Glomerular endothelial cell (primary cell): ENCODE data around the gene FAM107B. TPM values are rescaled to one million over a fixed set of nuclear protein-coding genes. Genes with fewer than 3 reads are reported as not detected.
"Not testable (repeated sequence)": the region's sequence is repeated elsewhere in the genome, so short reads cannot be mapped to it uniquely, and the experiment has no call there.

Experiments
- DNase-seq: peaks from one replicate; pipeline ENCODE4 v3.0.0-alpha.2; 2011; ENCODE audit warnings: low read depth, low spot score; ENCODE audit errors: extremely low read depth
- total RNA-seq: library from RNA; depleted of rRNA; stranded (reverse); fragments of >200 nt; gene quantifications from 2 replicates; pipeline ENCODE4 v1.2.3, GENCODE V29; 2015

FAM107B gene
- total RNA-seq, 1 donor from 2014 or later = 81.1 TPM

DNA sequence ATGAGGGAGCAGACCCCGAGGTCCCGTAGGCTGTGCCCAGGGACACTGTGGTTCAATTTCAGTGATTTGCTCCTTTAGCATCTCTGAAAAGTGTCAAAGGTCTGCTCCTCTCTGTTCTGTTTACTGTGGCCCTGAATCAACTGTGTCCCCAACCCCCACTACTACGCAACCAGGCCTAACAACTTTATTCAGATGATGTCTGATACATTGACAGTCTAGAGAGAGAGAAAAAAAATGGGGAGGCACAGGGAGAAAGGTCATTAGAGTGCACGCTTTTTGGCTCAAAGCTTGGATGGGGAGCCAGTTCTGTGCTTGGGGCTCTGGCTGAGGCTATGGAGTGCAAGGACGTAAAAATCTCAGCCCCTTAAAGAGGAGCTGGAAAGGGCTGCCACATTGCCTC, 77.9 kb downstream of the FAM107B start:
- DNase-seq = no peak

DNA sequence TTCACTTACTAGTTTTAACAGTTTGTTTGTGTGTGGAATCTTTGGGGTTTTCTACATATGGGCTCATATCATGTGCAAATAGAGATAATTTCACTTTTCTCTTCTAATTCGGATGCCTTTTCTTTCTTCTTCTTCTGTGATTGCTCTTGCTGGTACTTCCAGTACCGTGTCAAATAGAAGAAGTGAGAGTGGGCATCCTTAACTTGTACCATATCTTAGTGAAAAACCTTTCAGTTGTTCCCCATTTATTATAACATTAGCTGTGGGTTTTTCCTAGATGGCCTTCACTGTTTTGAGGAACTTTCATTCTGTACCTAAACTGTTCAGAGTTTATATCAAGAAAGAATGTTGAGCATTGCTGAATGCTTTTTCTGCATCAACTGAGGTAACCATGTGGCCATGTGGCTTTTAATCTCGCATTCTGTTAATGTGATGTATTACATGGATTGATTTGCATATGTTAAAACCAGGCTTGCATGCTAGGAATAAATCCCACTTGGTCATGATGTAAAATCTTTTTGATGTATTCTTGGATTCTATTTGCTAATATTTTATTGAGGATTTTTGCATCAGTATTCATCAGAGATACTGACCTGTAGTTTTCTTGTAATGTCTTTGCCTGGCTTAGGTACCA, 78.7 kb downstream of the FAM107B start:
- DNase-seq = no peak

DNA sequence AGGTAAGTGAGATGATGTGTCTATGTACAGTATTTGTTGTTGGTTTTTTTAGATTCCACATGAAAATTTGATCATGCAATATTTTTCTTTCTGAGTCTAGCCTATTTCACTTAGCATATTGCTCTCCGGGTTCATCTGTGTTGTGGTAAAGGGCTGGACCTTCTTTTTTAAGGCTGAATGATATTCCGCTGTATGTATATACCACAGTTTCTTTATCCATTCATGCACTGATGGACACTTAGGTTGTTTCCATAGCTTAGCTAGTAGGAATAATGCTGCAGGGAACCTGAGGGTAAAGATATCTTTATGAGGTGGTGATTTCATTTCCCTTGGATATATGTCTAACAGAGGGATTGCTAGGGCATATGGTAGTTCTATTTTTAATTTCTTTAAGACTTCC, 80.8 kb downstream of the FAM107B start:
- DNase-seq = no peak

DNA sequence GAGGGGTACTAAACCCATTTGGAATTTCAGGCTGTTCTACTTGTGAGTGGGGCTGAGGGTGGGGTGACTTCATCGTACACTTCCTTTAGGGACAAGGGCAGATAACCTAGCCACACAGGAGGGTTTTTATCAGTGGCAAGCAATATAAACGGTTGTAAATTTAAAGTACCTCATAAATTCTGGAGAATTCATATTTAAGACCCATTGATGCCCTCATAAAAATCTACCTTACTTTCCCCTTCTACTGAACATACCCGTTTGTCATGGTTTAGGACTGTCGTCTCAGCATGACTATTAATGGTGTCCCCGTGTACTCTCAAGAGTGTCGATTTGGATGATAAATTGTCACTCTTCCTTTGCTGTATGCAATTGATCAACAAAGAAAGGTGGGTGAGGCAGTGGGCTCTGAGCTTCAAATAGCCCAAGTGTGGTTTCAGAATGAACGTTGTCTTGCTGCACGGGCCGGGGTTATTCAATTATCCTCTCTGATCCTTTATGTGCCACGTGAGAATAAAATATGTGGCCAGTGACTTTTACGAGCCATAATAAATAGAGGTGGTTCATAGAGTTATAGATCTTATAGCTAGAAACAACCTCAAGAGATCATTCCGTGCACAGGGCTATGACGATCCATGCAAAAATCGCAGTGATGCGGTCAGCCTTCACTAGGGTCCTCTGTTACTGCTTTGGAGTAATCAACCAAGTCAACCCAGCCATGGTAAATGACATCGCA, 82.2 kb downstream of the FAM107B start:
- DNase-seq = no peak

DNA sequence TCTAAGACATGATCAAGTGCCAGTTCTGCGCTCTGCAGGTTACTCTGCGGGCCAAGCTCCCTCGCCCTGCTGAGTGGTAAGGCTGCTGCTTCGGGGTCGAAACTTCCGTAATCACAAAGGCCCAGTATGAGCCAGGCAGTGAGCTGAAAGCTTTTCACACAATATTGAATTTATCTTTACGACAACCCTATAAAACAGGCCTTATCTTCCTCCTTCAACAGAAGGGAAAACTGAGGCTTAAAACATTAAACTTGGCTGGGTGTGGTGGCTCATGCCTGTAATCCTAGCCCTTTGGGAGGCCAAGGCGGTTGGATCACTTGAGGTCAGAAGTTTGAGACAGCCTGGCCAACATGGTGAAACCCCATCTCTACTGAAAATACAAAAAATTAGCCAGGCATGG, 83.3 kb downstream of the FAM107B start:
- no peak for DNase-seq

DNA sequence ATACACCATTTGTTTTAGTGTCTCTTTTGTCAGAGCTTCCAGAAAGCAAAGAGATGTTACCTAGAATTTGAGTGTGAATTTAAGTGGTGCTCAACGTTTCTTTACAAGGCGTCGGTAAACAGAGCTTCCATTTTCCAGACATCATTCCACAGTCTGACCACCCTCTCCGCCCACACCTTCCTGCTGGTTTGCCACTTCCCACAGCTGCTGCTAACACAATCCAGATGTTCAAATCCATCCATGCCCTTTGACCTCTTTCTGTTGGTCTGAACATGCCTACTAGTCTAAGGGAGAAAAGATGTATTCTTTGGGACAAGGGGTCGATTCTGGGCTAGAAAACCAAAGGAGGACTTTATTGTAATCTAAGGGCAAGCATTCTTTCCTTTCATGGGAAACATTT, 86.1 kb downstream of the FAM107B start:
- DNase-seq = no peak

DNA sequence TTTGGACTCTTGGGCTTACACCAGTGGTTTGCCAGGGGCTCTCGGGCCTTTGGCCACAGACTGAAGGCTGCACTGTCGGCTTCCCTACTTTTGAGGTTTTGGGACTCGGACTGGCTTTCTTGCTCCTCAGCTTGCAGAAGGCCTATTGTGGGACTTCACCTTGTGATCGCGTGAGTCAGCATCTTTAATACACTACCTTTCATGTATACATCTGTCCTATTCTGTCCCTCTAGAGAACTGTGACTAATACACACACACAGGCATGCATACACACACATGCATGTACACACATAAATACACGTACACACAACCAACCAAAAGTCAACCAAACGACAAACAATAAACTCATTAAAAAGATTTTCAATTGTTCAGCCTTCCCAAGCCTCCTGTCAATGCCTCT, 86.5 kb downstream of the FAM107B start:
- not testable (repeated sequence) for DNase-seq

DNA sequence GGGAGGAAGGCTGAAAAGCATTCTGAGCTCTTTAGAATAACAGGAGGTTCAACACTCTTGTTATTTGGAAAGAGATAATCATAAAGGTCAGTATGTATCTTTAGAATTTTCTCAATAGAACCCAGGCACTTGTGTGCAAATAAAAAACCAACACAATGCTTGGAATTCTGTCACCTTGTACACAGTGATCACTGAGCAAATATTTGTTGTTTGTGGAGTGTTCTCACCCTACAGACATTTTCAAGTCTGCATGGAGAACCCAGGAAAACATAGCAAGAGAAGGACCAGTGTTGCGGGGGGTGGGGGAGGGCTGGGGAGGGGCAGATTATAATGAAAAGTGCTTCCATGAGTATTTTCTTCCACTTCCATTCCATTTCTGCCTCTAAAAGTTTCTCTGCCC, 87.4 kb downstream of the FAM107B start:
- DNase-seq = no peak

DNA sequence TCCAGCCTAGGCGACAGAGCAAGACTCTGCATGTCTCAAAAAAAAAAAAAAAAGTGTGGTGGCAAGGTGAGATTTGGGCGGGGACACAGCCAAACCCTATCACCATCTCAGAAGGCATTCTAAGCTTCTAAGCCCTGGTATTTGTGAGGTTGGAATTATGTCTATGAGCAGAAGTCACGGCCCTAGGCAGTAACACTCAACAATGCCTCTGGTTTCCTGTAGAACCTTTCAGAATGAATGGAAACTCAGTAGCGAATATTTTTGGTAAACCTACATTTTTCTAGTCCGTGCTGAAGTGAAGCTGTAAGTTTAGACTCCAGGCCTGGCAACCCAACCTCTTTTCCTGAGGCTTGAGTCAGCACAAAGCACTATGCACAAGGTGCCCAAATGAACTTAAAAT, 88.3 kb downstream of the FAM107B start:
- DNase-seq = no peak

DNA sequence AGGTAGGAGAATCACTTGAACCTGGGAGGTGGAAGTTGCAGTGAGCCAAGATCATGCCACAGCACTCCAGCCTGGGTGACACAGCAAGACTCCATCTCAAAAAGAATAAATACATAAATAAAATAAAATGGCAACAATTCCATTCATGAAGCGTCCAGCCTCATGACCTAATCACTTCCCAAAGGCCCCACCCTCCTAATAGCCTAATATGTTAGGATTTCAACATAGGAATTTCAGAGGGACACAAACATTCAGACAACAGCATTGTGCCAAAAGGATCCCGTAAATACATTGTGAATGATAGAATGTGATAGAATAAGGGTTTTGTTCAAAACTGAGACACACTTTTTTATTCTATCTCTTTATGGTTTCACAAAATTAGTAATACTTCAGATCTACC, 90.3 kb downstream of the FAM107B start:
- no peak for DNase-seq

DNA sequence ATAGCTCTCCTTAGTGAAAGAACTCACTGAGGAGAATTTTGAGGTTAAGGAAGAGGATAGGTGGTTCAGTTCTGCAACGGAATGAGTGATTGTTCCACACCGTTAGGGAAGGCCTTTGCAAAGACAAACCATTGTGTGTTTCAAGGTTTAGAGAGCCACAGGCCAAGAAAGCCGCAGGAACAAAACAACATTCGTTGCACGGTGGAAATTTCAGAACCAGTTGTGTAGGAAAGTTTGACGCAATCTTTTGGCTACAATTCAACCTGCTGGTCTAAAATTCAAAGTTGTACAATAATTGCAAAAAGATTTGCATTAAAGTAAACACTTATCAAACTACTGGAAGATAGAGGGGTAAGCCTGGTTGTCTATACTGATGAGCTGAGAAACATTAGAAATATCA, 91.4 kb downstream of the FAM107B start:
- no peak for DNase-seq

DNA sequence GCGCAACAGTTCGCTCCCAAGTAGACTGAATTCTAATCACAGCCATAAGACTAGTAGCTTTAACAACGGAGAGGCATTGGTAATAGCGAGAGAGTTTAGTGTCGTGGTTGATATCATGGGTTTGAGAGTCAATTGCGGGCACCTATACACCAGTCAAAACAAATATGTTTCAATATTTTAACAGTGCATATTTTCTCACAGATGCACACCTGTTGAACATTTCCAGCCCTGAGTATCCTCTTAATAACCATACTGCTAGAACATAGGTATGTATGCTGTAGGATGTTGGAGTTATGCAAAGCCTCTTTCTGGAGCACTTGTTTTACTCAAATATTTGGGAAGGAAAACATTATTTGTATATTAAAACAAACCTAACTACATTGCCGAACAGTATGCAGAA, 92.9 kb downstream of the FAM107B start:
- DNase-seq = no peak

DNA sequence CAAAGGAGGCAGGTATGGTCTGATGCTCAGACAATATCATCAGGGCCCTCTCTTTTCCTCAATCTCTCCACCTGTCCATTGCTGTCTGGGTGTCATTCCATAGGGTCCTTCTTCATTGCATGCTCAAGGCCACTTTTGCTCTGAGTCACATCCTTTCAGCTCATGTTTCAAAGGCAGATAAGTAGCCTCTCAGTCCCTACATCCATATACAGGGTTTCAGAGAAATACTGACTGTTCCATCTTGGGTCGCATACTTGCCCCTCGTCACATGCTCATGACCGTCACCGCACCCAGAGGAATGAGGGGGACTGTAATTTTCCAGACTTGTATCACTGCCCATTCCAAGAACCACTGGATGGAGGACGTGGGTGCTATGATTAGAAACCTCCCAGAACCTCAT, 93.4 kb downstream of the FAM107B start:
- DNase-seq = no peak

DNA sequence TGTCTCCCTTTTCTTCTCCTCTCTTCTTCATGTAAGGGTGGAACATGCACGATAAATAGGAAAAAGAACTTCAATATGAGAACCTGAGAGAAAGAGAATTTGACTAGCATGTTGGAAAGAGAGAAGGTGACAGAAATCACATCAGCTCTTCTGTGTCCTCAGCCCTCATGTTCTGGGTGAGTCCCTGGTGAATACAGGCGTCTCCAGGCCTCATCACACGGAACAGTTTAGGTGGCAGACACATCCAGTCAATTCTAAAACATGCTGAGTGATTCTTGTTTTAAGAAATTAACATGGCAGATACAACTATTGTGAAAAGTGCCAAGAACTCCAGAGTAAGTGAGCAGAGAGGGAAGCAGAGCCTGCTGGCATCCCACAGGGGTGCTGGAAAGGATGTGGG, 96.1 kb downstream of the FAM107B start:
- no peak for DNase-seq

DNA sequence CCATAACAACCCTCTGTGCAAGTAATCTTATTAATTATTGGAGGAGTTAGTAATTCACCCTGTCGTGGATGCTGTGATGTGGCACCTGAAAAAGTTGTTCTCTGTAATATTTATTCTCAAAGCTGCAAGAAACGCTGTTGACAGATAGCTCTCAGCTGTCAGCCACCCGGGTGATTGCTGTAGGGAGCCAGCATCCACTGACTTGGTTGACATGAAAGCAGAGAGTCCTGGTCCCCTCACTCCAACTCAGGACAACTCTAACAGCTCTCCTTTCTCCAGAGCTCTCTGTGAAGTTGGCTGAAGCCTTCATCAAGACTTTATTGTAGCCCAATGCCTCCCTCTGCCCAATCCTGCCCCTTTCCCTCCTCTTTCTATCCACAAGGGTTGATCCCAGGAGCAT, 98.0 kb downstream of the FAM107B start:
- no peak for DNase-seq

DNA sequence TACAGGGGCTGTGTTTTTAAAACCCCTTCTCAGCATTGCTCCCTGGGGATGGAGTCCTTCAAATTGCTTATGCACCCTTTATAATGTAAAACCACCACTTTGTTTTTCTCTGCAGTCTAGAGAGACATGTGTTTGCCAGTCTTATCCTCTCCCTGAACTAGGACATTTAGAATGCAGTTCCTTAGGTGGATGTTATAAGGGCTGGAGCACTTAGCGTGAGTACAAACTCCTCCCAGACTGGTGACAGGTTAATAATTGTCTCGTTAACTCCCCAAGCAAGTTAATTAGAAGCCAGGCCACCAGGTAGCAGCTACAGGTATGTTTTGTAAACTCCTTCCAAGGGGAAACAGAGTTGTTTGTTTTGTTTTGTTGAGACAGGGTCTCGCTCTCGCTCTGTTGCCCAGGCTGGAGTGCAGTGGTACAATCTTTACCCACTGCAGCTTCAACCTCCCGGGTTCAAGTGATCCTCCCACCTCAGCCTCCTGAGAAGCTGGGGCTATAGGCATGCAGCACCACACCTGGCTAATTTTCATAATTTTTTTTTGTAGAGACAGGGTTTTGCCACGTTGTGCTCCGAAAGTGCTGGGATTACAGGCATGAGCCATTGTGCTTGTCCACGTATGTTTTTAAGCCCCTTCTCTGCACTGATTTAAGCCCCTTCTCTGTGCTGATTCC, 100.2 kb downstream of the FAM107B start:
- DNase-seq = no peak

DNA sequence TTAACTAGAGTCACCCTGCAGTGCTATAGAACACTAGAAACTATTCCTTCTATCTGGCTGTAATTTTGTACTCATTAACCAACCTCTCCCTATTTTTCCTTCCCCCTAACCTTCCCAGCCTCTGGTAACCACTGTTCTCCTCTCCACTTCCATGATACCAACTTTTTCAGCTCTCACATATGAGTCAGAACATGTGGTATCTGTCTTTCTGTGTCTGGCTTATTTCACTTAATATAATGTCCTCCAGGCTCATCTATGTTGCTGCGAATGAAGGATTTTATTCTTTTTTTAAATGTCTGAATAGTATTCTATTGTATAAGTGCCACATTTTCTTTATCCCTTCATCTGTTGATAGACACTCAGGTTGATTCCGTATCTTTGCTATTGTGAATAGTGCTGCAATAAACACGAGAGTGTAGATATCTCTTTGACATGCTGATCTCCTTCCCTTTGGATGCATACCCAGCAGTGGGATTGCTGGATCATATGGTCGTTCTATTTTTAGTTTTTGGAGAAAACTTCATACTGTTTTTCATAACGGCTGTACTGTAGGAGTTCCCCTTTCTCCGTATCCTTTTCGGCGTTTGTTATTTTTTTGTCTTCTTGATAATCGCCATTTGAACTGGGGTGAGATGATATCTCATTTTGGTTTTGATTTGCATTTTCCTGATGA, 101.4 kb downstream of the FAM107B start:
- DNase-seq = no peak

DNA sequence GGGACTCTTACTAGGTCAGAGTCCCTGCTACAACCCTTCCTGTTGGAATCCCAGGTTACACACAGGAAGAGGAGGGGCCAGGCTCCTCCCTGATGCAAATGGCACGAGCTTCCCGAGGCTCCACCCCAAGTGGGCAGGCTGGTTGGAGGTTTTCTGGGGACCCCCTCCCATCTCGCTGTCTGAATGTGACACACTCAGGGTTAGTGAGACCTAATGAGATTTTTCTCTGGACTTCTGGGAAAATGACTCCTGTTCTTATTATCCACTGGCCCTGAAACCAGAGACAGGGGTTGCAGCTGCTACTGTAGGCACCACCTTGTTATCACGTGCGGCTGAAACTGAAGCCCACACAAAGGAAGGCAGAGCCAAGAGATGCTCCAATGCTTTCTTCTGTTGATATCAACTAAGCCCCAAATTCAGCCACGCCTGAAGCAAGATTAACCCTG, 103.3 kb downstream of the FAM107B start:
- DNase-seq = no peak

DNA sequence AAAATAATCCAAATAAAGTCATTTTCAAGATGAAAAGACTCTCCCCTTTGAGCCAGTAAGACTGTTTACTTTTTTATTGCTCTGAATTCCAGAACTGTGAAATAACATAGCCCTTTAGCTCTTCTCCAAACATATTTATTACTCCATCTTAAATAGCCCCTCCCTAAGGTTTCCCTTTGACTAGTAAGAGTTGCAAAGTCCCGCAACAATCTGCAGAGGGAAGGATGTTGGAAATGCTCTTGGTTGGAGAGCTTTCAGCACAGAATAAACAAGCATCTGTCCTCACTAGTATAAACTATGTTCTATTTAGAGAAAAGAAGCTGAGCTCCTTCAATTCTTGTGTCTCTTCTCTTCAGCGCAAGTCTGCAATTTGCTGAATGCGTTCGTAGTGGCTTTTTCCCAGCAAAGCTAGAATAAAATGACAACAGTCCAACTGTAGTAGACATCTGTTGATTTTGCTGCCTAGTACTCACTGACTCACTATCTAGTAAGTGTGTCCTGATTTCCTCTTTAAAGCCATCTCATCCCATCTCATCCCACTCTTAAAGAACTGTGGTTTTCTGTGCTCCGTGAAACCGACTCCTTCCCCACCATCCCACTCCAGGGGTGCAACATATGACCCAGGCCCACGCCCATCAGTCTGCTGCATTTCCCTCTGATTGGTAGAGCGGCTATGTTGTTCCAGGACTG, 104.0 kb downstream of the FAM107B start:
- no peak for DNase-seq

DNA sequence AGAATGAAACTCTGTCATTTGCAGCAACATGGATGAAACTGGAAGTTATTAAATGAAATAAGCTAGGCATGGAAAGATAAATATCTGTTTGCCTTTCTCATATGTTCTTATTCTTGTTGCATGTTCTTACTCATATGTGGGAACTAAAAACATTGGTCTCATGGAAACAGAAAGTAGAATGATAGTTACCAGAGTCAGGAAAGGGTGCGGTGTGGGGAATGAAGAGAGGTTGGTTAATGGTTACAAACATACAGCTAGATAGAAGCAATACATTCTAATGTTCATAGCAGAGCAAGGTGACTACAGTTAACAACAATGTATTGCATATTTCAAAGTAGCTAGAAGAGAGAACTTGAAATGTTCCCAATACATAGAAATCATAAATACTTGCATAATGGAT, 105.1 kb downstream of the FAM107B start:
- no peak for DNase-seq

DNA sequence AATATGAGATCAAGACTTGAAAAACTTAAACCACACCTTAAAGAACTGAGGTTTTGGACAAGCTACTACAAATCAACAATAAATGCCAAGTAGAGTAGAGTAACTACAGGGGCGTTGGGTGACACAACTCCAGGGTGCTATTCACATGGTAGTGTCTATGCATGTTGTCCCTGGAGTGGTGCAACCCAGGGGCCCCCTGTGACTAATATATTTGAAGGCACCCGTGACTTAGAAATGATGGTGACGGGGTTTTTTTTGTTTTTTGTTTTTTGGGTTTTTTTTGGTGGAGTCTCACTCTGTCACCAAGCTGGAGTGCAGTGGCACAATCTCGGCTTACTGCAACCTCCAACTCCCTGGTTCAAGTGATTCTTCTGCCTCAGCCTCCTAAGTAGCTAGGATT, 106.9 kb downstream of the FAM107B start:
- DNase-seq = no peak
